HG03175 (cell line): ENCODE measurements around the gene OST4.

Experiments used
- ATAC-seq: cut with Tn5 transposase; IDR thresholded peaks from one replicate; pipeline ENCODE4 v1.9.1; 2021; ENCODE audit warnings: mild to moderate bottlenecking, moderate library complexity; ENCODE audit not compliant: unreplicated experiment

OST4 gene

DNA sequence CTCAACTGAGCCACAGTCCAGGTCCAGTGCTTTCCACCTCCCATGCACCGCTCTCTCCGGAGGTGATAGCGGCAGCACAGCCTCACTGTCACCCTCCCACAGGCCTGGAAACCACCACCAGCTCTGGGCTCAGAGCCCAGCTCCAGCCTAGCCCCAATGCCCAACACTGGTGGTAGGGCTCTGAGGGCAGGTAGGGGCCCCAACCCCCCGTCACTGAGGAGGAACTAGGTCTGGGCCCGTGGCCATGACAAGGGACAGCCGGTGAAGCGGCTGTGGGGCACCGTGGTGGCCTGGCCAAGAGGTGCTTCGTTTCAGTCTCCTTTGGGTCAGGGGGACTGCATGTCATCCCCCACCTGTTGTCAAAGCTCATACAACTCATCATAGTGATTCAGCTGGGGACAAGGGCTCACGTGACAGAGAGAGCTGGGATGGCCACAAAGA, 44.2 kb downstream of the OST4 start:
- no peak for ATAC-seq

DNA sequence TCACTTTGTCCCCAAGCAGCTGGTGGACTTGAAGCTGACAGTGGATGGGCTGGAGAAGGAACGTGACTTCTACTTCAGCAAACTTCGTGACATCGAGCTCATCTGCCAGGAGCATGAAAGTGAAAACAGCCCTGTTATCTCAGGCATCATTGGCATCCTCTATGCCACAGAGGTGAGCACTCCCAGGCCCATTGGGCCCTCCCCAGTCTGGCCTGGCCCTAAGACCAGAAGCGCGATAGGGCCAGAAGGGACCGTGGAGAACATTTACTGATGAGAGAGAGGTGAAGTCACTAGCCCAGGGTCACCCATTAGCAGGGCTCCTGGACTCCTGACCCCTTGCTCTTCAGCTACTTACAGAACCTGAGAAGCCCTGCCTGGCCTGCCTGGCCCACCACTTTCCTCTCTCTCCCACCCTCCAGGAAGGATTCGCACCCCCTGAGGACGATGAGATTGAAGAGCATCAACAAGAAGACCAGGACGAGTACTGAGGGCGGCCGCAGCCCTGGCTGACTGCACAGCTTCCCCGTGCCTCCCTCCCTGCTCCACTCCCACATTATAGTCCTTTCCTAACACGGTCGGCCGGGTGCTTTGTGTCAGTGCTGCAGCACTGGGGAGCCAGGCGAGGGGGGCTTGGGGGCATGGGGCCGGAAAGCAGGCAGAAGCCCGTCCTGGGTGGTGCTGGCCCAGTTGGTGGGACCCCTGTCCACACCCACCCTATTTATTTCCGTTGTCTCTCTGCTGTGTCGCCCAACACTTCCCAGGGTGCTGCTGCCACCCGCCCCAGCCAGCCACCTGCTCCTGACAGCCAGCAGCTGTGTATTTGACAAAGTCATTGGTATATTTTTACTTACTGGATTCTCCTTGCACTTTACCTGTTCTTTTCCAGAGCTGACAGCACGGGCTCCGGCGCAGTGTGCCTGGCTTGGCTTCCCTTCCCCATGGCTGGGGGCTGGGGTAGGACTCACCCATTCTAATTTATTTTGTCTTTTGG, 45.3 kb downstream of the OST4 start:
- no peak for ATAC-seq

DNA sequence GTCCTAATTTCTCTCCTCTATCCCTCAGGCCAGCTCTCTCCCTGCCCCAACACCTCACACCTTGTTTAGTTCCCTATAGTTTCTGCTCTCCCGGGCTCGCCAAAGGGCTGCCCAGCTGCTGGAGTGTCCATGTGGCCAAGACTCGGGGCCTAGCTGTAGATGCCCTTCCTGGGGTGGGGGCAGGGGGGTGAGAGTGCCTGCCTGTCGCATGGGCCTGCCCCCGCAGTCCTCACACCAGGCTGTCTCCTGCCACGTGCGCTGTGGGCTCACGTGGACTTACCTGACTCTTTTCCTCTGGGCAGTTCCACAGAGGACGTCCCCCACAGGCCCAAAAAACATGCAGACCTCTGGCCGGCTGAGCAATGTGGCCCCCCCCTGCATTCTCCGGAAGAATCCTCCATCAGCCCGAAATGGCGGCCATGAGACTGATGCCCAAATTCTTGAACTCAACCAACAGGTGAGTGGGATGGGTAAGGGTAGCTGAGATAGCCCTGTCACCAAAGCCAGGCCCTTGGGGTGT, 46.1 kb downstream of the OST4 start:
- ATAC-seq: no peak

GRCh38 chr2:27024812-27025211, 46.6 kb downstream of the OST4 start:
- ATAC-seq: no peak

DNA sequence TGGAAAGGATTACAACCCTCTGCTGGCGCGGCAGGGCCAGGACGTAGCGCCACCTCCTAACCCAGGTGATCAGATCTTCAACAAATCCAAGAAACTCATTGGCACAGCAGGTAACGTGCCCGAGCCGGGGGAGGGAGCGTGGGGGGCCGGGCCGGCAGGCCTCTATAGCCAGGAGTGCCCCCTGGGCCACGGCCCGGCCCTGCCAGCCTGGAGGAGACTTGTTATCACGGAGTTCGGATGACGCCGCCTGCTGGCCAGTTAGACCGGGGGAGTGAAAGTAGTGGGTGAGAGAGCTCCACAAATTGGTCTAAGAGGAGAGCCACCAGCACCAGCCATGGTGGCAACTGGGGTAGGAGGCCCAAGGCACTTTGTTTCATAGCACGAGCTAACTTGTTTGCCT, 47.3 kb downstream of the OST4 start:
- no peak for ATAC-seq

GRCh38 chr2:27023740-27024139, 47.7 kb downstream of the OST4 start:
- no peak for ATAC-seq

GRCh38 chr2:27021253-27022049, 50.0 kb downstream of the OST4 start:
- no peak for ATAC-seq
